ENCODE data around the gene GPRIN1.

GPRIN1 gene

DNA sequence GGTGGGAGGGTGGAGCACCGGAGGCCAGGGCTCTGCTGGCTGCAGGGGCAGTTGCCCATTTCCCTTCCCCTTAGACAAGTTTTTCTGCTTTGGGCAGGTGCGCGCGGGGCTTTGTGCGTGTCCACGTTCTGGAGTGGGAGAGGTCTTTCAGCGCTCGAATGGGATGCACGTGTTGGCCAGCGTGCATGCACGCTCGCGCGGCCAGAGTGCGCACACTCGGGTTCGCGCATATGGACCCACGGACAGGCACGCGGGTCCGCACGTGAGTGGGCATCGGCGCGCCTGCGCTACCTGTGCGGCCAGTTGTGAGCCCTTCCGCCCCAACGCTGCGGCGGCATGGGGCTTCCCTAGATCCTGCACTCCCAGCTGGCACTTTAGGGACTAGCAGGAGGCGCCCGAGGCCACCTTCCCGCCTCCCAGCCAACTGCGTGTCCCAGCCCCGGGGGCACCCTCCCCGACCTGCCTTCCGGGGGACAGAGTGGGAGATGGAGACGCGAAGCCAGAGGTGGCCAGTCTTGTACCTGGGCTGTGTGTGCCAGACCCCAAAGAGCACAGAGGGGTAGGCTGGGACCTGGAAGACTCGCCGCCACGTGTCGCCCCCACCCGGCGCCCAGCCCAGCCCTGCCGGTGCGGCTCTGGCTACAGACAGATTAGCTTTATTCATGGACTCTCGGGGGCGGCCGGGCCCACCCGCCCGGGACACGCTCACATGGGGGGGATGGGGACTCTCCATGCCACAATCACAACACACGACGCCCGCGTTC, 9.8 kb upstream of the GPRIN1 start:
- in situ Hi-C loops (cut with MboI; ENCODE audit: low sequenced_read_pairs, unreplicated experiment), result no loop called here
- DNase-seq (ENCODE audit: low spot score), result no peak
- no peak for TF ChIP-seq CTCF (IDR thresholded peaks at IDR 0.05; ENCODE audit: borderline replicate concordance, control extremely low read depth, extremely low read depth, insufficient read depth, missing control alignments)

GRCh38 chr5:176619203-176619568, 9.2 kb upstream of the GPRIN1 start:
- in situ Hi-C loops (cut with MboI; ENCODE audit: low sequenced_read_pairs, unreplicated experiment), result no loop called here
- TF ChIP-seq CTCF (IDR thresholded peaks at IDR 0.05; ENCODE audit: borderline replicate concordance, control extremely low read depth, extremely low read depth, insufficient read depth, missing control alignments), result peak; percentile 5
- peak; percentile 93 for DNase-seq (ENCODE audit: low spot score)

DNA sequence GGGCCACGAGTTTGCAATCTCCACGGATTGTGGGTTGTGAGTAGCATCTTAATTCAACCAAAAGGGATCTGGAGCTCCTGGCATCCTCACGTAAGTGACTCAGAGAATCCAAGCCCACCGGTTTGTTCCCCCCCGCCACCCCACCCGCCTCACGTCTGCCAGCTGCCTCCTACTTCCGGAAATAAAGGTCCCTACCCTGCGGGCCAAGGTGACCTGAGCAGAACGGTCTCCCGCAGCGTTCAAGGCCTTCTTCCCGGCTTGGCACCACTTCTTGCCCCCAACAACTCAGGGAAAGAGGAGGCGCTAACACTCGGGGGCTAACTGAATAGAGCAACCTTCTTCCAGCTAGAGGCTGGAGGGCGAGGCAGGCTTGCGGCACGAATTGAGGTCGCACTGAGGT, 8.8 kb upstream of the GPRIN1 start:
- no peak for TF ChIP-seq CTCF (IDR thresholded peaks at IDR 0.05; ENCODE audit: borderline replicate concordance, control extremely low read depth, extremely low read depth, insufficient read depth, missing control alignments)
- in situ Hi-C loops (cut with MboI; ENCODE audit: low sequenced_read_pairs, unreplicated experiment), result no loop called here
- no peak for DNase-seq (ENCODE audit: low spot score)

- TF ChIP-seq CTCF (IDR thresholded peaks at IDR 0.05; ENCODE audit: borderline replicate concordance, control extremely low read depth, extremely low read depth, insufficient read depth, missing control alignments), result no peak
- DNase-seq (ENCODE audit: low spot score), result no peak
- in situ Hi-C loops (cut with MboI; ENCODE audit: low sequenced_read_pairs, unreplicated experiment), result no loop called here
These were observed 6.6 kb upstream of the GPRIN1 start for GRCh38 chr5:176616511-176616910.

- DNase-seq (ENCODE audit: low spot score), result no peak
- in situ Hi-C loops (cut with MboI; ENCODE audit: low sequenced_read_pairs, unreplicated experiment), result no loop called here
- TF ChIP-seq CTCF (IDR thresholded peaks at IDR 0.05; ENCODE audit: borderline replicate concordance, control extremely low read depth, extremely low read depth, insufficient read depth, missing control alignments), result no peak
These were observed 5.0 kb upstream of the GPRIN1 start for GRCh38 chr5:176614805-176615478.

- in situ Hi-C loops (cut with MboI; ENCODE audit: low sequenced_read_pairs, unreplicated experiment), result no loop called here
- no peak for DNase-seq (ENCODE audit: low spot score)
- TF ChIP-seq CTCF (IDR thresholded peaks at IDR 0.05; ENCODE audit: borderline replicate concordance, control extremely low read depth, extremely low read depth, insufficient read depth, missing control alignments), result no peak
These were observed 2.9 kb upstream of the GPRIN1 start for GRCh38 chr5:176612855-176613254.

All from GM13976 (cell line).